BE2C (cell line): ENCODE measurements around the gene PLXDC2.

ENCODE experiments used
- DNase-seq: peaks from one replicate; pipeline ENCODE4 v3.0.0-alpha.2; 2020
- H3K27me3 ChIP-seq: fragments of 250-450 bp; sonication (Bioruptor Pico); 2 replicates; pipeline ENCODE4 v1.5.1; 2020; ENCODE audit warnings: mild to moderate bottlenecking
- H3K36me3 ChIP-seq: fragments of 250-450 bp; sonication (Bioruptor Pico); 2 replicates; pipeline ENCODE4 v1.5.1; 2020; ENCODE audit warnings: mild to moderate bottlenecking
- H3K4me1 ChIP-seq: fragments of 250-450 bp; sonication (Bioruptor Pico); 2 replicates; pipeline ENCODE4 v1.5.1; 2020
- H3K4me3 ChIP-seq: 2 replicates; pipeline ENCODE4 v1.5.1; 2011; ENCODE audit warnings: low read depth, low read length
- H3K9me3 ChIP-seq: fragments of 250-450 bp; sonication (Bioruptor Pico); 2 replicates; pipeline ENCODE4 v1.5.1; 2020
- TF ChIP-seq, protein P1 (sequence below): IDR thresholded peaks from 2 replicates; pipeline ENCODE4 v1.5.1; 2012; ENCODE audit warnings: mild to moderate bottlenecking, low read depth, low read length

The PLXDC2 gene

GRCh38 chr10:20088061-20088701 is 271.9 kb downstream of the PLXDC2 start:
- Histone ChIP-seq H3K9me3 (no peaks in the 10 kb centered on the region), H3K36me3 (no peaks in the 10 kb centered on the region), H3K4me3 (no peak overlapping the region), H3K27me3 (no peaks in the 10 kb centered on the region), H3K4me1 (no peaks in the 10 kb centered on the region)
- no peak for DNase-seq
- TF ChIP-seq, protein P1, sequence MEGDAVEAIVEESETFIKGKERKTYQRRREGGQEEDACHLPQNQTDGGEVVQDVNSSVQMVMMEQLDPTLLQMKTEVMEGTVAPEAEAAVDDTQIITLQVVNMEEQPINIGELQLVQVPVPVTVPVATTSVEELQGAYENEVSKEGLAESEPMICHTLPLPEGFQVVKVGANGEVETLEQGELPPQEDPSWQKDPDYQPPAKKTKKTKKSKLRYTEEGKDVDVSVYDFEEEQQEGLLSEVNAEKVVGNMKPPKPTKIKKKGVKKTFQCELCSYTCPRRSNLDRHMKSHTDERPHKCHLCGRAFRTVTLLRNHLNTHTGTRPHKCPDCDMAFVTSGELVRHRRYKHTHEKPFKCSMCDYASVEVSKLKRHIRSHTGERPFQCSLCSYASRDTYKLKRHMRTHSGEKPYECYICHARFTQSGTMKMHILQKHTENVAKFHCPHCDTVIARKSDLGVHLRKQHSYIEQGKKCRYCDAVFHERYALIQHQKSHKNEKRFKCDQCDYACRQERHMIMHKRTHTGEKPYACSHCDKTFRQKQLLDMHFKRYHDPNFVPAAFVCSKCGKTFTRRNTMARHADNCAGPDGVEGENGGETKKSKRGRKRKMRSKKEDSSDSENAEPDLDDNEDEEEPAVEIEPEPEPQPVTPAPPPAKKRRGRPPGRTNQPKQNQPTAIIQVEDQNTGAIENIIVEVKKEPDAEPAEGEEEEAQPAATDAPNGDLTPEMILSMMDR, result no peak

GRCh38 chr10:20089879-20090278 is 273.6 kb downstream of the PLXDC2 start:
- Histone ChIP-seq H3K4me1 (no peaks in the 10 kb centered on the region), H3K36me3 (no peaks in the 10 kb centered on the region), H3K4me3 (no peak overlapping the region), H3K9me3 (no peaks in the 10 kb centered on the region), H3K27me3 (no peaks in the 10 kb centered on the region)
- no peak for DNase-seq
- TF ChIP-seq, protein P1, result no peak

GRCh38 chr10:20090831-20091230 is 274.6 kb downstream of the PLXDC2 start:
- no peak for DNase-seq
- Histone ChIP-seq H3K4me1 (no peaks in the 10 kb centered on the region), H3K4me3 (no peak overlapping the region), H3K9me3 (no peaks in the 10 kb centered on the region), H3K36me3 (no peaks in the 10 kb centered on the region), H3K27me3 (no peaks in the 10 kb centered on the region)
- TF ChIP-seq, protein P1, result no peak

- no peaks in the 10 kb centered on the region for H3K36me3 ChIP-seq
- no peak for DNase-seq
- no peaks in the 10 kb centered on the region for H3K4me1 ChIP-seq
- H3K9me3 ChIP-seq, result no peaks in the 10 kb centered on the region
- TF ChIP-seq, protein P1, result no peak
- H3K4me3 ChIP-seq, result no peak overlapping the region
- no peaks in the 10 kb centered on the region for H3K27me3 ChIP-seq
Observed at GRCh38 chr10:20091698-20092097, 275.5 kb downstream of the PLXDC2 start.

DNA sequence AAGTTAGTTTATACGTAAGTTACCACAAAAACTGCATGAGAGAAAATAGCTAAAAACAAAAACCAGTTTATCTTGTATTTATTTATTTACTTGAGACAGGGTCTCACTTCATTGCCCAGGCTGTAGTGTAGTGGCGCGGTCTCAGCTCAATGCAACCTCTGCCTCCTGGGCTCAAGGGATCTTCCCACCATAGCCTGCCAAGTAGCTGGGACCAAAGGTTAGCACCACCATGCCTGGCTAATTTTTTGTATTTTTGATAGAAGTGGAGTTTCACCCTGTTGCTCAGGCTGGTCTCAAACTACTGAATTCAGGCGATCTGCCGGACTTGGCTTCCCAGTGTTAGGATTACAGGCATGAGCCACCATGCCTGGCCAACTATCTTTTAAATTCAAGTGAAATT is 277.4 kb downstream of the PLXDC2 start:
- H3K4me3 ChIP-seq, result no peak overlapping the region
- peaks cover 6% of the 10 kb centered on the region for H3K4me1 ChIP-seq
- no peaks in the 10 kb centered on the region for H3K27me3 ChIP-seq
- no peak for DNase-seq
- TF ChIP-seq, protein P1, result no peak
- no peaks in the 10 kb centered on the region for H3K36me3 ChIP-seq
- H3K9me3 ChIP-seq, result no peaks in the 10 kb centered on the region

DNA sequence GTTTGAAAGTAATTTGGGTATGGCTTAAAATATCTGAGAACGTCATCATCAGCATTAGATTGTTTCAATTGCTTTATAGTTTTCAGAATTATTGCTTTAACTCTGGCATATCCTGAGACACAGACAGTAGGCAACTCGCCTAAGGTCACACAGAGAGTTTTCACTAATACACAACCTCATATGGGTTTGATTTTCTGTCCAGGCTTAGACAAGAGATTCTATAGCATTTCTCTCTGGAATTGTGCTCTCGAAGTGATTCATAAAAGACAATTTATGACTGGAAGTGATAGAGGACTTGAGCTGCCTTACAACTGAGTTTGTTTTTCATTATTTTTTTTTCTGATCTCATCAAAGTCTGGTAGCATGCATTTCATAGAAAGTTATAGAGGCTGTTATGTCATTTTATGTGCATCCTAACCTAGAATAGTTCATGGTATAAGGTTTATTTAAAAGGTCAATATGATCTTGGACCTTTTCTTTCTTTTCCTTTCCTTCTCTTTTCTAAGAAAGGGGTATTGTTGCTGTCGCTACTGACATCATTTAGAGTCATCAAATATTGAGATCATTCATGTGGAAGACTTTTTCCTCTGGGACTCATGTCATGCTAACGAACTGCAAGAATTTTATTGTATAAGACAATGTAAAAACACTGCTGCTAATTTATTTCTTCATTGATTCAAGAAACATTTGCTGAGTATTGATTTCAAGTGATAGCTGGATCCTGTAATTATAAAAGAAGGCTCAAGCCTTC is 278.2 kb downstream of the PLXDC2 start:
- no peaks in the 10 kb centered on the region for H3K36me3 ChIP-seq
- no peak overlapping the region for H3K4me3 ChIP-seq
- peaks cover 14% of the 10 kb centered on the region for H3K4me1 ChIP-seq
- no peaks in the 10 kb centered on the region for H3K27me3 ChIP-seq
- TF ChIP-seq, protein P1, result no peak
- no peaks in the 10 kb centered on the region for H3K9me3 ChIP-seq
- no peak for DNase-seq
